Renal pelvis (tissue), 4 donors: ENCODE results near the gene ANKRD44. TPM values are rescaled to one million over a fixed set of nuclear protein-coding genes. Genes with fewer than 3 reads are reported as not detected.
"Not testable (repeated sequence)": the region's sequence is repeated elsewhere in the genome, so short reads cannot be mapped to it uniquely, and the experiment has no call there.

Experiments
- DNase-seq: peaks from one replicate; pipeline ENCODE4 v3.0.0-alpha.2; 2013
- polyA plus RNA-seq, 3 donors: library from polyadenylated mRNA; unstranded; fragments of 120-200 nt; gene quantifications; one replicate each; pipeline ENCODE4 v1.2.1, GENCODE V29; 2013; ENCODE audit not compliant: insufficient read length in 3 of 3

The ANKRD44 gene
- polyA plus RNA-seq, 3 donors = 8.8 to 13.3 (median 12.6) TPM

DNA sequence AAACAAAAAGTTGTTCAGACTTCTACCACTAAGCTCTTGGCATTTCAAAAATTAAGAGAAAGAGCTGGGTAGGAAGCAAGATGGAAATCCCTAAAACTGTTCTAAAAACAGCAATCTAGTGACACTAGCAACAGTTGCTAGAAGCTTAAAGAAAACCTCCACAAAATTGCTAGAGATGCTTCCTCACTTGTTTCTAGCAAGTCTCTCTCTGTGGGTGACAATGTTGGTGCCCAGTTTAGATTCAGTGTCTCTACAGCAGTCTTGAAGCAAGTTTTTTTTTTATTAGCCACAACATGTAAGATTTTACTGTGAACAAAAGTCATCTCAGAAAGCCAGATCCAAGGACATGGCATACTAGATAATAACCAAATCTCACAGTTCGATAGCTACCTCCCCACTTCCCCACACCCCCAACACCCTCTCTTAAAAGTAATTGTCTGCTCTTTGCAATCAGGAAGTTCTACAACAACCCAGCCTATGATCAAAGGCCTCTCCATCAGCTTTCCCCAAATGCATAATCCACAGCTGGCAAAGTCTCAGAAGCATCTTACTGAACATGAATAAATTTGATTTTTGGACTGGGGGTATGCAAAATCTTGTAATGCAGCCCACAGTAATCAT is 70.0 kb downstream of the ANKRD44 start:
- no peak for DNase-seq

DNA sequence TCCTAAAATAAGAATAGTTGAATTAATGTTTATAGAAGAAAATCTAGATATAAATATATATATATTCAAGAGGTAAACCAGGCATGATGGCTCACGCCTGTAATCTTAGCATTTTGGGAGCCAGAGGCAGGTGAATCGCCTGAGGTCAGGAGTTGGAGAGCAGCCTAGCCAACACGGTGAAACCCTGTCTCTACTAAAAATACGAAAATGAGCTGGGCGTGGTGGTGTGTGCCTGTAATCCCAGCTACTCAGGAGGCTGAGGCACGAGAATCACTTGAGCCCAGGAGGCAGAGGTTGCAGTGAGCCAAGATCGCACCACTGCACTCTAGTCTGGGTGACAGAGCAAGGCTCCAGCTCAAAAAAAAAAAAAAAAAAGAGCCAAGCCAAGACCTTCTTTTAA is 70.6 kb downstream of the ANKRD44 start:
- DNase-seq = not testable (repeated sequence)

DNA sequence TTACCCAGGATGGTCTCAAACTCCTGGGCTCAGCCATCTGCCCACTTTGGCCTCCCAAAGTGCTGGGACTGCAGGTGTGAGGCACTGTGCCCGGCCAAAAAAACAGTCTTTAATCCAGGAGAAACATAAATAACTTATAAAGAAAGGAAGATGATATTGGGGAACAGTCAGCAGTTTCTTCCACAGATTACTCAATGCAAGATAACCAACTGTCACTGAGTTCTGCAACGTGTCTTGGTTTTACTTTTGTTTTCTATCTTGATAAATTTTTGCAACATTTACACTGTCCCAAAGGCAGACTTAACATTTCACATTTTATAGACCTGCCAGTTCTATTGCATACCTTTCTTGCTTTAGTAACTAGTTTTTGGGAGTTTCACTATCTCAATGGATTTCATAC is 71.1 kb downstream of the ANKRD44 start:
- DNase-seq = no peak

DNA sequence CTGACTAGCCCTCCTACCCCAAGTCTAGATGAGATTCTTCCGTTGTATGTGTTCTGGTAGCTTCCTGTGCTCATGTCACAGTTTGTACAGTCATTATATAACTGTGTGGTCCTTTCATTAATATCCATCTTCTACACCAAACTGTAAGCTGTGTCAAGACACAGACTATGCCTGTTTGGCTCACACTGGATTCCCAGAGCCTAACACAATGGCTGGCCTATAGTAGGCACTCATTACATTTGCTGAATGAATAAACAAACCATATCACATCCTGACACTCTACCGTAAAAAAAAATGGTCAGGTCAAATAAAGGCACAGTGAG is 72.6 kb downstream of the ANKRD44 start:
- no peak for DNase-seq

DNA sequence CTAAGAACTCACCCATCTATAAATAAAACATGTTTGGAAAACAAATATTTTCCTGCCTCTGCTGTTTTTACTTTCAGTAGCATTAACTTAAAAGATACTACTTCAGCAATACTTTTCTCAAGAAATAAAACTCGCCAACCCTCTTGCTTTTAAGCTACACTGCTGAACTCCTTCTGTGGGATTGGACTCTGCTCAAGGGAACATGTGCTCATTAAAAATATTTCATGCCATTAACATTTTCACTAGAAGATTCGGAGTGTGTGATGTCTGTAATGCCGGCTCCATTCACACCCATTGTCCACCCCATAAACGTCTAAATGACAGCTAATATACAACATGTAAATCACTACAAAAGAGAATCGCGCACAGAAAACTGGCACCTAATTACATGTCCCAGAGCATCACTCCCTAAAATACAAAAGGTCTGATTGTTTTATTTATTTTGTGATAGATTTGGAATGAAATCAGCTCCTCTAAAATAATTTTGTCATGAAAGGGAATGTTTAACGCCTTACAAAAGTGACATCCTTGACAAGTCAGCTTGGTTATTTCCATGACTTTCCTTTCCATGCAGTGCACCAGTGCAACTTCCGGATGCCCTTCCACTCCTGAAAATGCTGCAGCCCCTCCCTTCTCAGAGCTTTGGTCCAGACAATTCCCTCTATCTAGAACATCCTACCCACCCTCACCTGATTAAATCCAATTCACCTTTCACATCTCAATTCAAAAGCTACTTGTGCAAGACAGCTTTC is 73.1 kb downstream of the ANKRD44 start:
- no peak for DNase-seq

DNA sequence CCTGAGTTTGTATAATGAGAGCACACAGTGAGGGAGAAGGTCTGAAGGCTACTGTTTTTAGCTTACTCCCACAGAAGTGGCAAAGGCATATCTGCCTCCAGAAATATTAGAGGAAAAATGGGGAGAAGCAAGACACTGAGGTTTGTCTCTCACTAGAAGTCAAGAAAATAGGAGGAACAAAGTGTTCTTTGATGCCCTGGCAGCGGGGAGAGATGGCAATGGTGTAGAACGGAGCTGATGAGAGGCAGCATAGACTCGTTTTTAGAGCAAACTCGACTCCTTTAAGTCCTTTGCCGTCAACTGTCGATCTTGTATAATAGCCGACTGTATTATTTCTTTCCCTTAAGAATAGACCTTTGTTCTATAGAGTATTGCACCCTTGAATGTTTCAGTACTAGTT is 73.8 kb downstream of the ANKRD44 start:
- no peak for DNase-seq

DNA sequence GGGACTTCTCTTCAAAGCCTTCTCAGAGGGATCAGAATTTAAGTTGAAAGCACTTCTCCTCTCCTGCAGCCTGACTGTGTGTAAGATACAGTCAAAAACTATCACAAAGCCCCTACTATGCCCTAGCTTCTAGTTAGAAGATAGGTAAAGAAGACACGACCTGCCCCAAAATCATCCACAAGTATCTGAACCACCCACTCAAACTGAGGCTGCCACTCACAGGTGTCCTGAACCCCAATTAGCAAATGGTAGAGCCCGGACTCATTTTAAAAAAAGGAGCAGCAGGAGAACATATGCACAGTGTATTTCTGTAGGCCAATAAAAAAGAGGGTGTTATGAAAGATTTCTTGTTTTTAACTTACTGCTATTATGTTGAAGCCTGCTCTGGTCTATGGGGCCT is 74.4 kb downstream of the ANKRD44 start:
- DNase-seq = no peak

DNA sequence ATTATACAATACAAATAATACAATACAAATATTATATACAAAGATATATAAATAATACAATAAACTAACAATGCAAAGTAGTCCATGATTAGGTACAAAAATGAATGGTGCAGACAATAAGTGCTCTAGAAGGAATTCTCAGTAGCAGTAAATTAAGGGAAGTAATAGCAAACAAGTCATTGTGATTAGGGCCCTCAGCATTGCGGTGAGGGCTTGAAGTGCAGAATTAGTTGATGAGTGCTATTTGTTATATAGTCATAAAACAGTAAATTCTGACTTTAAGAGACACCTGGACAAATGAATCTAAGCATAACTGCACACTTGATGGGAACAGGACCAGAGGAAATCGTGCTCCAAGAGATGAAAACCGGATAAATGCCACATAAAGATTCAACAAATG is 74.9 kb downstream of the ANKRD44 start:
- DNase-seq = no peak

DNA sequence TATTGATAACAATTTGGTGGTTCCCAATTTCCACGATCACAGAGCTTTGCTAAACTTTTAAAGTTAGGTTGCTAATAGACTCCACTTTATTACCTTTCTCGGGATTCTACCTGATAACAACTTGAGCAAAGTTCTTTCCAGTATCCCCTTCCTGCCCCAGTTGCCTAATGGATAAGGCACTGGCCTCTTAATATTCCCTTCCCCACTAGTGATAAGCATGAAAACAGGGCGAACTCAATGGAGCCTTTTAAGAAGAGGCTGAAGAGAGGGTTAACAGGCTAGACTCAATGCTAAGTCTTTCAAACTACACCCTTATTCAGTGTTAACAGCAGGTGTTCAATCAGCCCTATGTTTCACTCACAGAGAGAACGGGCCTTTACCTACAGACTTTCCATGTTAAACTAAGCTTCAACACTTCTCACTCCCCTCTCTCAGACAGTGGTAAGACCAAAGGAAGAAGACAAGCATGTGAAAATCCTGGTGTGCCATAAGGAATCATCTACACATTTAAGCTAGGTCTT is 75.8 kb downstream of the ANKRD44 start:
- DNase-seq = no peak

DNA sequence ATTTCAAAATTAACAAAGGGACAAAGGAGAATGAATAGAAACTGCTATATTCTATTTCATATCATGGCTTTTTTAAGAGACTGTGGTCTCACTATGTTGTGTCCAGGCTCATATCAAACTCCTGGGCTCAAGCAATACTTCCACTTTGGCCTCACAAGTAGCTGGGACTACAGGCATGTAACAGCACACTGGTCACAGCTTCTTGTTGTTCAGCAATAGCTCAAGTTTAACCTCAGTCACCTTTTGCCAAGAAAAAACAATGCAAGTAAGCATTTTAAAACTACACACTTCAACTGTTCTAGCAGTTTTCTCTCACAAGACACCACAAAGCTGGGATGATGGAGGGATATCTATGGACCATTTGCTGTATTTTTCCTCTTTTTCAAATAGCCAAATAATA is 77.1 kb downstream of the ANKRD44 start:
- DNase-seq = no peak

DNA sequence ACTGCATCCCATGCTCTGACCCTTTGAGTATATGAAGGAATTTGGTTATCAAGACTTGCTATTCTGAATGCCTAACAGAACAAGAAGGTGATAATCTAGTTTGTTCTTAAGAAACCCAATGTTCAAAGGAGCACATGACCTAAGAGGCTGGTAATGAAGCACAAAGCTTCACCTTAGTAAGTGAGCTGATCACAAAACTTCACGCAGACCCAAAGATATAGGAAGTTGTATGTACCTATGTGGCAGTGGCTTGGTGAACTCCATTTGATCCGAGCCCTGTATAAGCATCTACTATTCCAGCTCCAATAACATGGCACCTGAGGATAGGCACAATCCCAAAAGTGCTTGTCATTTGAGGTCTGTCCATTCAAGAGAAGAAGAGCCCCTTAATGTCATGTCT is 78.6 kb downstream of the ANKRD44 start:
- DNase-seq = no peak

DNA sequence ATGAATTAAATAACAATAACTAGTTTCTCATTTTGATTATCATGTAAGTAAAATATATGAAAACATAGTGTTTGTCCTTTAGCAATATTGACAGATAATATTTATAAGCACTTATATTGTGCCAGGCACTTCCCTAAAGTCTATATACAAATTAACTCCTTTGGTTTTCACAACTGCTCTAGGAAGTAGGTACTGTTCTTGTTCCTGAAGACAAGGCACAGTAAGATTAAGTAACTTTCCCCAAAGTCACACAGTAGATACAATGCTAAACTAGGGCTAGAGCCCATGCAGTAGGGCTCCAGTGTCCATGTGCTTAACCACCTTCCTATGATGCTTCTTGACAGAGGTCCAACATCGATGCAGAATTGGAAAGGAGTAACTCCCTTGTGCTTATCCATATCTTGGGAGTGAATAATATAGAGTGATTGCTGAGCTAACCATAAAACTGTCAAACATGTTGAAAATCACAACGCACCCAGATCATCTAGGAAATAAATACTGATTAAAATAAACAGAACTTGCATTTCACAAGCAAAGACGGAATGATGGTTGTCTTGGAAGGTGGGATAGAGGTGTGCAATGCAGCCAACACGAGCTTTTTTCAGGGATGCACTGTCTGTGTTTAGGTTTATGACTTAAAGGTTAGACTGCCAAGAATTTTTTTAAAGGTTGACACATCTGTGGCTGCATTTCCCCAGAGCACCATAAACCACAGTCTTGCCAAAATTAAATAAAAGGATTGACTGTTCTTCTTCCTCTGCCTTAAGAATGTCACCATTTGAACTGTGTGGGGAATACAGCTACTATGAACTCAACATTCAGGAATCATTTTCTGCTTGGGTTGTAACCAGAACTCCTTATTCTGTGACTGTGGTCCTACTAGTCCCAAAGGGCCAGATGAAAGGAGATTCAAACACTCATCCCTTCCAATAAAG is 80.8 kb downstream of the ANKRD44 start:
- DNase-seq = no peak

DNA sequence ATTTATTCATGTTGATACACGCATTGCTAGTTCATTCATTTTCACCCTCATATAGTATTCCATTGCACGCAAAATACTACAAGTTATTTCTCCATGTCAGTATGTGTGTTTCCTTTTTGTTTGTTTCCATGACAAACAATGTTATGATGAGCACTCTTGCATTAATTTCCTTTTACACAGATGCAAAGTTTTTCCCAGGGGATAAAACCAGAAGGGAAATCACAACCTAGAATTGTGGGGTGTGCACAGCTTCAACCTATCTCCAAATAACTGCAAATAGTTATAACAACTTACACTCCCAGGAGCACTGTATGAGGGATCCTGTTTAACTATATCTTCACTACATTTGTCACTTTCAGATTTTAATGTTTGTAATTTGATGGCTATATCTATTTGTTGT is 87.1 kb downstream of the ANKRD44 start:
- no peak for DNase-seq

DNA sequence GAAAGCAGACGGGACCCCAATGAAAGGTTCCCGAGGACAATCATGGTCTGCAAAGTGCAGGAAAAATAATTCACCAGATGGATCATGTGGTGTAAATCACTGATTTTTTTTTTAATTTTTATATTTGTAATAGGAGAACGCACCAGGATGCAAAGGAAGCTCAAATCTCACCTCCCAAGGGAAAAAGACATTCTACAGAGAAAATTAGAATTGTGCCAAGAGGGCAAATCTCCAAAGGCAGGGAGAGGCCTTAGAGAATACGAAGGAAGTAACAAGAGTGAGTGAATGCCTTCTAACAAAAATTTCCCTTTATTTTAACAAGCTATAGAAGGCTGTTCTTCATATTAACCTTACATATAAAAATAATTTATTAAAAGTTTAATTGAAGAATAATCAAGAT is 90.9 kb downstream of the ANKRD44 start:
- DNase-seq = no peak

DNA sequence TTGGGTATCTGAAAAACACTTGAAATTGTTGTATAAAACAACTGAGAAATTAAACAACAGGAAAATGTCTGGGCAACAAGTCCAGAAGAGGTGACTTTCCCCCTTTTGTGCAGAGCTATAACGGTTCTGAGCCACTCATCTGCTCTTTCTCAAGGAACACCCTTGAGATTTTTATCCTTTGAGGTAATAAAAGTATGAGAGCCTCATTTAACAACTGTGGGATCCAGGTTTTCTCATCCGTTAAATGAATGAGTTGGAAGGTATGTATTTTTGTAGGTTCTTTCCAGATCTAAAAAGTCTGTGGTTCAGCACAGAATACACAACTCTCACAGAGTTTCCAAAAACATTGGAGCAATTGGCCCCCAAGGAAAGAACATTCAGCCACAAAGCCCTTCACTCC is 93.0 kb downstream of the ANKRD44 start:
- no peak for DNase-seq

DNA sequence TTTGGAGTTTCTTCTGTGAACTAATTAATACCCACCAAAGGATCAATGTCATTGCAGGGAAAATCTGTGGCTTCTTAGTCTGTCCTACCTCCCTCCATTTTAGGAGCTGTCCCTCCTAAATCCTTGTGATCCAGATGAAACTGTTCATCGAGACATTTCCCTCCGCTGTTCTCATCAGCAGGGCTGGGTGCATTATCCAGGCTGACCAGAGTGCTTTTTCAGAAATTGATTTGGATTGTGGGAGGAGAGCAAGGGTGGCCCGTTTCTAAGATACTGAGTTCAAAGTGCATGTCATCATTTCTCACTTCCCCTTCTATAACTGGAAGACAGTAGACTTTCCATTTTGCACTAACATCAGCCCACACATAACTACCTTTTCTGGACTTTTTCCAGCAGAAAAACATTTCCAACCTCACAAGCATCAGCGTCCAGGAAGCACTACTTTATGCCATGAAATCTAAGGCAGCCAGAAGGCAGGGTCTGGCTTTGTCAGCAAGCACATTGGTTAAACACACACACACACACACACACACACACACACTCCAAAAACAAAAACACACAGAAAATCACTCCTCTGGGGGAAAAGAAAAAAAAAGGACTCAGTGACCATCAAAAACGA is 94.1 kb downstream of the ANKRD44 start:
- DNase-seq = no peak

DNA sequence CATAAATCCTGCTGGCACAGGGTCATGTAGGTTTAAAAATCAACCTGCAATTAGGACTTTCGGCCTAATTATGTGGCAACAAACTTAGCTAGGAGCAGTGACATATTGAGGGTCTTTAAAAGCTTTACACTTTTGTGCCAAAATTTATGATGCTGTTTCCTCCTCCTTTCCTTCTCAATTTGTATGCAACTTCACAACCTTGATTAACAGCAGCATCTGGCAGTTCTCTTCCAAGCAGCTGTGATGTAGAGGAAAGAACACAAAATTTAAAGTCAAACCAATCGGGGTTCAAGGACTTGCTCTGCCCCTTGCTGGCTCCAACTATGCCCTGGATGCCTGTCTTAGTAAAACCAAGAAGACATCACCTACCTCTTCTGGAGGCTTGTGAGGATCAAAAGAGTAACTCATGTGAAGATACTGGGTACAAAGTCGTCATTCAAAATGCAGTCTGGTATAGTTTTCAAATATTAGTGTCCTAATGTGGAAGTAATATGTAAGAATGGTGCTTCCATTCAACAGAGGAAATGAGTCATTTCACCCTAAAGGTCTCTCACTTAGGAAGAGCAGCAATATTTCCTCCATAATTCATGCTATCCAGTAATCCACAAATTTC is 94.7 kb downstream of the ANKRD44 start:
- DNase-seq = no peak

DNA sequence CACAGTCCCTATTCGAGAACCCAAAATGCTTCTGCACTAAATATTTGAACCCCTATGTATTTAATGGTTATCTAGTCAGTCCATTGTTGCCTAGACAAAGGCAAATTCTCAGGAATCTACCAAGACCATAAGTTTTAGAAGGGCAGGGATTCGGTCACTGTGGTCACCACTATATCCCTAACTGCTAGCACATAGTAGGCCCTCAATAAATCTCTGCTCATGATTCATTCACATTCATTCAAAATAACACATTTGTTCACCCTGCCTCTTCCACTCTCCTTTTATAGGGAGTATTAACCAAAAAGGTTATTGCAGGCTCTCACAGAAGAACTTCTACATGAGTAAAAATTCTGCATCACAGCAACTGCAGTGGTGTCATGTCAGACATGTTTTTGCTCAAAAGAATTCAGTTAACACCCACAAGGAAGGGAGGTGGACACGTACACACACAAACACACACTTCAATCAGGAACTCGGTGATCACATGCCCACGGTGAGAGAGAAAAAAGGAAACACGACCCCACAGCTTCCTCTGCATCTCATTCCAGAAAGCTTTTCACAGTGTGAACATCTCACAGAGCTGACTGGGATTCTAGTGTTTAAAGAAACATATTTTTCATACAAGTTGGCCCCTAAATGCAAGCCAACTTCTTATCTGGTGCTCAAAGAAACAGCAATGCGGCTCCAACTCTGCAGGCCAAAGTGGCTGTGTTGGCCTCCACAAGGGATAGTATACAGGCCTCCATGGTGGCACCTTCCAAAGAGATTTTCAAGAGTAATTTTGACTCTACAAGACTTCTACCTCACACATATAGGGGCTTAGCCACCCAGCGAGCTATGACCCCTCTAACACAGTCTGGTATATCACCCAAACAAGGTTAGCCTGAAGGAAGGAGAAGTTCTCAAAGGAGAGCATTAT is 98.0 kb downstream of the ANKRD44 start:
- no peak for DNase-seq

DNA sequence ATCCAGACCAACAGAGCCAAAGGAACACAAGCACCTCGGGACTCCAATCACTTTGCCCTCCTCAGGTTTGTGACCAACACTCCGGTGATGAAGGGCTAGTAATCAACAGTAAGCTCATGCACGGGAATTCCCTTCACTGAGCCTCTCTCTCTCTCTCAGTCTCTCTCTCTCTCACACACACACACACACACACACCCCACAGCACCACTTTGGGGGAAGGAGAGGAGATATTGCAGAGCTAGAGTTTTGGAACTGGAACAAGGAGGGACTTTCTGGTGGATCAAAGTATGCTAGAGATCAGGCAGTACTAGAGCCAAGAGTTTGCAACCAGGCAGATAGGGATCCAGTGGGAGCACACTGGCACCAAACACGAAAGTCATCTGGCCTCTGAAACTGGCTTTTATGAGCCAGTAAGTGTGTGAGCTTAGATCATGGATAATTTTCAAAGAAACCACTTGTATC is 98.7 kb downstream of the ANKRD44 start:
- DNase-seq = no peak

DNA sequence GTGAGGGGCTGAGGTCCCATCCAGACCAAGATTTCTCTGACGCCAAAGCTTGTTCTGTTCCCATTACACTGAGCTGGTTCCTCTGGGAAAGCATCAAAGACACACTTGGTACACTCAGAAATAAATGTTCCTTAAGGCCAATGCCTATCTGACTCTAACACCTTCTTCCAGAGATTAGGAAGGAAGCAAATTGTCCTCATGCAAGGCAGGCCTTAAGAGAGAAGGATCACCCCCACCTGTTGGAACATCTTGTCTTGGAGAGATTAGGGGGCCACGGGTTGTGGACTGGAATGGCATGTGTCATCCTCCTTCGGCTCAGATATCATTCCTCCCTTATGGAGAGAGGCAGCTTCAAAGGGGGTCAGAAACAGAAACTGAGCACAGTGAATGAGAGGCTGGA is 100.2 kb downstream of the ANKRD44 start:
- no peak for DNase-seq
